GM10248 (cell line): ENCODE results near the gene RHBDL3.

Experiments used
- CTCF ChIA-PET: fragments of 300-600 bp; sonication (Branson Sonifier 250); formaldehyde crosslinking; extraction: SDS; loops from one replicate; lab custom pipeline; 2021; ENCODE audit warnings: antibody characterized with exemption; lab: Yijun Ruan, JAX
- POLR2A ChIA-PET: fragments of 350-650 bp; sonication (Branson Sonifier 250); formaldehyde crosslinking; extraction: SDS; loops from one replicate; lab custom pipeline; 2020; ENCODE audit warnings: antibody characterized with exemption; lab: Yijun Ruan, JAX
- DNase-seq: peaks from one replicate; pipeline ENCODE4 v3.0.0; 2012; ENCODE audit errors: extremely low spot score
- CTCF ChIP-seq: IDR thresholded peaks from 2 replicates; pipeline ENCODE4 v1.5.1; 2012; ENCODE audit warnings: mild to moderate bottlenecking, low read depth; ENCODE audit errors: extremely low read depth, missing control alignments, control extremely low read depth

RHBDL3 gene

DNA sequence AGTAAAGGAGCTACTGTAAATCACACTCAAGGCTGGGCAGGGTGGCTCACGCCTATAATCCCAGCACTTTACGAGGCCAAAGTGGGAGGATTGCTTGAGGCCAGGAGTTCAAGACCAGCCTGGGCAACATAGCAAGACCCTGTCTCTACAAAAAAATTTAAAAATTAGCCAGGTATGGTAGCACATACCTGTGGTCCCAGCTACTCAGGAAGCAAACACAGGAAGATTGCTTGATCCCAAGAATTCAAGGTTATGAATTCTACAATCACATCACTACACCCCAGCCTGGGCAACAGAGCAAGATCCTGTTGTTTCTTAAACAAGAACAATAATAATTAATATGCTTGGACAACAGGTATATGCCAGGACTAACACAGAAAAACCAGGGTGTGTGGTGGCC is 13.2 kb downstream of the RHBDL3 start:
- TF ChIP-seq CTCF, result no peak
- ChIA-PET CTCF (interaction anchor here (2.1 kb wide), 1 partner anchor 10 kb away, joined by 4 read pairs; no protein-coding TSS in a partner anchor), POLR2A (no interaction called here)
- DNase-seq, result no peak

DNA sequence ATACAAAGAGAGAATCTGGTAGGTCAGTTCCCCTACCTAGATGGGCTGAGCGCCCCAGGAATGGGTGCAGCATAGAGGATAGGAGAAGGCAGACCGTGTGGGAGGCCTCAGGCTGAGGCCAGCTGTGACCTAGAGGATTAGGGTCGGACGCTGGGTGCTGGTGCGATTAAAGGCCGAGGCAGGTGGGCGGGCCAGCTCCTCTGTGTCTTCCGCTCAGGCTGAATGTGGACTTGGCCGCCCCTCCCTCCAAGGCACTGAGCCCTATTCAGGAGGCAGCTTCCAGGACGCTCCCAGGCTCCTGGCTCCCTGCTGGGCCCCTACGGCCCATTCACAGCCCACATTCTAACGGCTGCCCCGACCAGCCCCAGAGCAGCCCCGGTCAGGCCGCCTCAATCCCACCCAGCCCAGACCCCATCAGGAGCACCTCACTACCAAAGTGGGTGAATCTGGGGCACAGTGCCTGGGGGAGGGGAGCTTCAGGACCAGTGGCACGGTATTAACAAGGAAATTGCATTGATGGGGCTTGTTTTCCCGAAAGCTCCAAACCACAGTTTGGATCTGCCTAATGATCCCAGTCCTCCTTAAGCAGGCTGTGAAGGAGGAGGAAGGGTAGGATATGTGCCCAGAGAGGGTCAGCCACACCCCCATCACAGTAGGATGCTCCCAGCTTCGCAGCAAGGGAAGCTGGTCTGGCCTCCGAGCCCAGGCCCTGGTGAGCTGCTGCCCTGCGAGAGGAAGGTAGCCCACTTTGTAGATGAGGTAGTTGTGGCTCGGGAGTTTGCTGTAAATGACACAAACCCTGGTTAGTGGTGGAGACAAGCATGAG is 14.5 kb downstream of the RHBDL3 start:
- ChIA-PET POLR2A (no interaction called here), CTCF (interaction anchor here (1.6 to 2.6 kb wide), 2 partner anchors 10 to 27 kb away, joined by 3 to 6 read pairs; no protein-coding TSS in a partner anchor)
- DNase-seq, result no peak
- no peak for TF ChIP-seq CTCF

DNA sequence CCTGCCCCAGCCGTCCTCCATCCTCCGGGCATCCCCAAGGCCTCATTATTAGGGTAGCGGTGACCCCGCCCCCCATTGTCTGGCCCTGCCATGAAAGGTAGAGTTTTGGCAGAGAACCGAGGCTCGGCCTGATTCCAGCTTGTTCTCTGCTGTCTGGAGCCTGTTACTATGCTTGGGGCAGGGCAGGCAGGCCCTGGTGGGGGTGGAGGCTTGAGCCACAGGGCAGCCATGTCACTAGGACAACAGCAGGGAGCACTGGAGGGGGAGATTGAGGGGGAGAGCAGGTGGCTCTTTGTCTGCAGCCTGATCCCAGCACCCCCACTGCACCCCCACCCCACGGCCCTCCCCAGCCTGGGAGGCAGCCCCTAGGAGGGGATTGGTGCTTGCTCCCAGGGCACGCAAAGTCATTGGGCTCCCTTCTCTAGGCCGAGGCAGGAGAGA is 15.4 kb downstream of the RHBDL3 start:
- CTCF ChIA-PET, result interaction anchor here (1.0 to 2.6 kb wide), 3 partner anchors 9 to 39 kb away, joined by 3 to 6 read pairs (median 3); no protein-coding TSS in a partner anchor
- POLR2A ChIA-PET, result no interaction called here
- no peak for DNase-seq
- TF ChIP-seq CTCF, result no peak

DNA sequence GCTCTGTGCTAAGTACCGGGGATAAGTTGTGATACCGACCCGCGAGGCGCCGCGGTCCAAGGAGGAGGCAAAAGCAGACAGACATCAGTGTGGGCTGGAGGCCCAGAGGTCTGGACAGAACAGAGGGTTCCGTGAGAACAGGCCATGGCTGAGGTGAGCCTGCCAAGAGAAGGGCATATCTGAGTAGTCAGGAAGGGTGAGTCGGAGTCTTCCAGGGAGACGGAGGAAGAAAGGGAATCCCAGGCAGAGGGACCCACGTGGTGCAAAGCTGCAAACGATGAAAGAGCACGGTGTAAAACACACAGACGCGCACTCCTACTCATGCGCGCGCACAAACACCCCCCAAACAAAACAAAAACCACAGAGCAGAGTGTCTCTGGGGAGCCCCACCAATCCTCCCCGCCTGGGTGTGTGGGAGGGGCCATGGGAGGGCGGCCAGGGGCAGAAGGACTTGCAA is 18.1 kb downstream of the RHBDL3 start:
- TF ChIP-seq CTCF, result no peak
- DNase-seq, result no peak
- ChIA-PET CTCF (no interaction called here), POLR2A (no interaction called here)

- ChIA-PET CTCF (interaction anchor here (1.5 kb wide), 1 partner anchor 24 kb away, joined by 4 read pairs; no protein-coding TSS in a partner anchor), POLR2A (no interaction called here)
- no peak for DNase-seq
- TF ChIP-seq CTCF, result no peak
Measured at GRCh38 chr17:32285306-32285705, 19.7 kb downstream of the RHBDL3 start.

DNA sequence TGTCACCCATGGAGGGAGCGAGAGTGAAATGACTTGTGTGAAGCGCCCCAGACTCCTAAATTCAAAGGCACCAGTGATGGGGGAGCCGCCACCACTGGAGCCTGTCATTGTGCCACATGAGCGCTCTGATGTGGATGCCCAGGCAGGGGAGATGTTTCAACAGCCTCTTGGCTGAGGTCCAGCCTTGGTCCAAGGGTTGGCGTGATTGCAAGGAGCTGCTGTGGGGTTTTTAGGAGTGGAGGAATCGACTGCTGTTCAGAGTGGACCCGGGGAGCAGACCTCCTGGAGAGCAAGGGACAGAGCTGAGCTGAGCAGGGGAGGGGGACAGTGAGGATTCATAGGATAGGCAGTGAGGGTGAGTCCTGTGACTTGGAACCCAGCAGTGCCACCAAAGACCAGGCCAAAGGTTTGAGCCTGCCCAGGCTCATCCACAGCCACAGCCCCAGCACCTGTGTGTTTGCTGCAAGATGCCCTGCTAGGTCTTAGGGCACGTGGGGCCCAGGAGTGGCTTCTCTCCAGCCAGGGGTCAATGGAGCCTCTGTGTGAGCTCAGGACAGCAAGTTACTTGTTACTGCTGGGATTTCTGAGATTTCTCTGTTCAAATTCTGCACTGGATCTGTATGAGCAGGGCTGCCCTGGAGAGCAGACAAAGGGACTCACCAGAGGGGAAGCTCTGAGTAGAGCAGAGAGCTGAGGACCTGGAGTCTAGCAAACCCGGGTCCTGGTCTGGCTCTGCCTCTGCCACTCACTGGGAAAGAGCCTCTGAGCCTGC is 20.3 kb downstream of the RHBDL3 start:
- CTCF ChIA-PET, result interaction anchor here (1.4 to 2.8 kb wide), 4 partner anchors 8 to 33 kb away, joined by 3 to 10 read pairs (median 4); no protein-coding TSS in a partner anchor
- DNase-seq, result no peak
- POLR2A ChIA-PET, result no interaction called here
- TF ChIP-seq CTCF, result no peak
